ENCODE results near the gene RRAS.

RRAS gene

DNA sequence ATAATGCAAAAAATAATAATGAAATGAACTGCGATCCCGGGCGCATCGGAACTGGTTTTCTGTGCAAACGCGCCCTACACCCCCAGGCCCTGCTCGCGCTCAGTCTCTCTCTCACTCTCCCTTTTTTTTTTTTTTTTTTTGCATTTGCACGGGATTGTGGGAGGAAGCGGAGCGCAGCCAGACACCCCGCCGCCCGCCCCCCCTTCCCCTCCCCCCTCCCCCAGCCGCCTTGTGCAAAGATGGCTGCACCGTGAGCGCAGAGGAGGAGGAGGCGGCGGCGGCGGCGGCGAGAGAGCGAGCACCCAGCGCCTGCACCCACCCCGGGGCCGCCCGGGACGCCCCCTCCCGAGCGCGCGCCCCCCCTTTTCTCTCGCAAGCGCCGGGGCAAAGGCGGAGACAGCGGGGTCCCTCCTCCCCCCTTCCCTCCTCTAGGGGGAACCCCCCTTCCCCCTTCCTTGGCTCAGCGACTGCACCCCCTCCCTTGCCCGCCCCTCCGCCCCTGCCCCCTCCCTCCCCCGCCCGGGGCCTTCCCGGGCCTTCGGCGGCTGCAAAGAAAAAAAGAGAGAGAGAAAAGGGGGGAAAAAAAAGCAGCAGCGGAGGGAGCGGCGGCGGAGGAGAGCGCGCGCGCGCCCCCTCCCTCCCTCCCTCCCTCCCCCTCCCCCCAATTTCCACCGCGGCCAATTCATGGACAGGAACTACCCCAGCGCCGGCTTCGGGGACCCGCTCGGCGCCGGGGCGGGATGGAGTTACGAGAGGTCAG is 48.8 kb downstream of the RRAS start, which contains the start of gene PRR12:
Gene PRR12 (plus strand): TSS at position 212 of the 760 bp plus-strand sequence. CDS start 473 bp downstream, at position 685.
- Histone ChIP-seq H3K27me3 (ENCODE audit: low read depth, low read length) (no peaks in the 10 kb centered on the region; the same call in 1 of the 2 replicates), H3K36me3 (replicated peaks; ENCODE audit: low read depth, low read length) (peaks cover 15% of the 10 kb centered on the region), H3K9ac (ENCODE audit: low read length) (peak within 1 kb of the TSS; percentile 87), H3K79me2 (ENCODE audit: low read length) (peaks cover 39% of the 10 kb centered on the region), H4K20me1 (ENCODE audit: insufficient read depth, low read length) (peaks cover 11% of the 10 kb centered on the region), H3K4me1 (ENCODE audit: low read length) (peaks cover 13% of the 10 kb centered on the region), H3K4me2 (ENCODE audit: low read length) (peak within 1 kb of the TSS; percentile 83), H3K9me3 (ENCODE audit: insufficient read depth, low read length) (no peaks in the 10 kb centered on the region), H3K27ac (ENCODE audit: low read length) (peak within 1 kb of the TSS; percentile 88), H2AFZ (ENCODE audit: low read depth, low read length) (no peak within 1 kb of the TSS), H3K4me3 (ENCODE audit: low read length) (peak within 1 kb of the TSS; percentile 77)
- TF ChIP-seq, protein P1, sequence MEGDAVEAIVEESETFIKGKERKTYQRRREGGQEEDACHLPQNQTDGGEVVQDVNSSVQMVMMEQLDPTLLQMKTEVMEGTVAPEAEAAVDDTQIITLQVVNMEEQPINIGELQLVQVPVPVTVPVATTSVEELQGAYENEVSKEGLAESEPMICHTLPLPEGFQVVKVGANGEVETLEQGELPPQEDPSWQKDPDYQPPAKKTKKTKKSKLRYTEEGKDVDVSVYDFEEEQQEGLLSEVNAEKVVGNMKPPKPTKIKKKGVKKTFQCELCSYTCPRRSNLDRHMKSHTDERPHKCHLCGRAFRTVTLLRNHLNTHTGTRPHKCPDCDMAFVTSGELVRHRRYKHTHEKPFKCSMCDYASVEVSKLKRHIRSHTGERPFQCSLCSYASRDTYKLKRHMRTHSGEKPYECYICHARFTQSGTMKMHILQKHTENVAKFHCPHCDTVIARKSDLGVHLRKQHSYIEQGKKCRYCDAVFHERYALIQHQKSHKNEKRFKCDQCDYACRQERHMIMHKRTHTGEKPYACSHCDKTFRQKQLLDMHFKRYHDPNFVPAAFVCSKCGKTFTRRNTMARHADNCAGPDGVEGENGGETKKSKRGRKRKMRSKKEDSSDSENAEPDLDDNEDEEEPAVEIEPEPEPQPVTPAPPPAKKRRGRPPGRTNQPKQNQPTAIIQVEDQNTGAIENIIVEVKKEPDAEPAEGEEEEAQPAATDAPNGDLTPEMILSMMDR (IDR thresholded peaks at IDR 0.05; ENCODE audit: low read depth, low read length) = no peak
- no peak for TF ChIP-seq EZH2phosphoT487 (IDR thresholded peaks at IDR 0.05; ENCODE audit: low read depth)

DNA sequence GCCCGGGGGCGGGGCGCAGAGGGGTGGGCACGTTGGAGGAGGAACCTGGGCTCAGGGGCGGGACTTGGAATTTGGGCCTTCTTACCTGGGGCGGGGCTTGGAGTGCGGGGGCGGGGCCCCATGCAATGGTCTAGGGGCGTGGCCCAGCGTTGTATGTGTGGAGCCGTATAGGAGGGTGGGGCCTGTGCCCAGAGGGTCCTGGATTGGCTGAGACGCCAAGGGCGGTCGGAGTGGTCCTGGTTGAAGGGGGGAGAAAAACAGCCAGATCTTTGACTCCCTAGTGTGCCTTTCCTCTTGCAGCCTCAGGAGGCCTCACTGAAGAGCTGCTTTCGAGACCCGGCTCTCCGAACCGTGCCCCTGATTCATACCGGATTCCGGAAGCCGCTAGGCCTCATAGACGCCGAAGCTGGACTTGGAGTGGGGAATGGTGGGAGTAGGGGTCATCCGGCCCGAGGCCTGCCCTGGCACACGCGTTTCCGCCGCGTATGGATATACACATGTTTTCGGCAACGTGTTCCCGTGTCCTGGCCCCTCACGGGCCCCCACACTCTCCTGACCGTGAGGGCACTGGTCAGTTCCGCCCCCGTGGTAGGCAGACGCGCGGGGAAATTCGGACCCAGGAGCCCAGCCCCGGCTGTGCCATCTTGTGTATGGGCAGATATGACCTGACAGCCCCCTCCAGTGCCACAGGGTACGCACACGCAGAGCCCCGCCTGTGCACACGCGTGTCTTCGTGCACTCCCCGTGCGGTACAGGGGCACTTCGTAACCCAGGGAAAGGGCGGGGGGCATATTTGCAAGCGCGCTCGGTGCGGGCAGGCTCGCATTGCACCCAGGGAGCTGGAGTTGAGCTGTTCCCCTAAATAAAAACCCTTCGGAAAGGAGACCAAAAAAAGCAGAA is 49.6 kb downstream of the RRAS start:
- no peak for TF ChIP-seq EZH2phosphoT487 (IDR thresholded peaks at IDR 0.05; ENCODE audit: low read depth)
- TF ChIP-seq, protein P1 (IDR thresholded peaks at IDR 0.05; ENCODE audit: low read depth, low read length) = peak; percentile 8; the same call in 1 of the 2 replicates
- Histone ChIP-seq H3K9me3 (ENCODE audit: insufficient read depth, low read length) (no peaks in the 10 kb centered on the region), H2AFZ (ENCODE audit: low read depth, low read length) (no peak overlapping the region), H3K9ac (ENCODE audit: low read length) (peak overlapping the region; percentile 87), H3K27ac (ENCODE audit: low read length) (peak overlapping the region; percentile 88), H3K79me2 (ENCODE audit: low read length) (peaks cover 35% of the 10 kb centered on the region), H3K4me1 (ENCODE audit: low read length) (peaks cover 13% of the 10 kb centered on the region), H3K4me3 (ENCODE audit: low read length) (peak overlapping the region; percentile 77), H4K20me1 (ENCODE audit: insufficient read depth, low read length) (peaks cover 11% of the 10 kb centered on the region), H3K27me3 (ENCODE audit: low read depth, low read length) (no peaks in the 10 kb centered on the region; the same call in 1 of the 2 replicates), H3K36me3 (replicated peaks; ENCODE audit: low read depth, low read length) (peaks cover 12% of the 10 kb centered on the region), H3K4me2 (ENCODE audit: low read length) (peak overlapping the region; percentile 66)

DNA sequence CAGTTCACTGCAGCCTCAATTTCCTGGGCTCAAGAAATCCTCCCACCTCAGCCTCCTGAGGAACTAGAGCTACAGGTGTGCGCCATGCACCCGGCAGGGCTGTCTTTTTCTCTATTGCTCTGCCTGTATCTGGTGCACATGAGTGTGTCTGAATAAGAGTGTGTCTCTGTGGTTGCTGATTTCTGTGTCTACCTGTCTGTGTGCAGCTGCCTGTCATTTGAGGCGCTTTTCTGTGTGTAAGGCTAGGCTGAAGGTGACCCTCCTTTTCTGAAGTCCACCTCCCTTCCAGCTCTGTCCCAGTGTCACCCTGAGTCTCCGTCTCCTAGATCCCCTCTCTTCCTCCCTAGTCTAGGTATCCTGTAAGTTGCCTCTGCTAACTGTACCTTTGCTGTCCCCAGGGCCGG is 50.4 kb downstream of the RRAS start:
- Histone ChIP-seq H3K27me3 (ENCODE audit: low read depth, low read length) (no peaks in the 10 kb centered on the region; the same call in 1 of the 2 replicates), H2AFZ (ENCODE audit: low read depth, low read length) (peak overlapping the region; percentile 8; the same call in 1 of the 2 replicates), H4K20me1 (ENCODE audit: insufficient read depth, low read length) (peaks cover 10% of the 10 kb centered on the region), H3K4me3 (ENCODE audit: low read length) (no peak overlapping the region), H3K4me1 (ENCODE audit: low read length) (peaks cover 13% of the 10 kb centered on the region), H3K9ac (ENCODE audit: low read length) (no peak overlapping the region), H3K27ac (ENCODE audit: low read length) (no peak overlapping the region), H3K36me3 (replicated peaks; ENCODE audit: low read depth, low read length) (peaks cover 9% of the 10 kb centered on the region), H3K79me2 (ENCODE audit: low read length) (peaks cover 32% of the 10 kb centered on the region), H3K4me2 (ENCODE audit: low read length) (peak overlapping the region; percentile 41), H3K9me3 (ENCODE audit: insufficient read depth, low read length) (no peaks in the 10 kb centered on the region)
- no peak for TF ChIP-seq EZH2phosphoT487 (IDR thresholded peaks at IDR 0.05; ENCODE audit: low read depth)
- TF ChIP-seq, protein P1 (IDR thresholded peaks at IDR 0.05; ENCODE audit: low read depth, low read length) = no peak
